Peyer's patch (tissue), 4 donors: Measurements from ENCODE around the gene CPSF7.

ENCODE experiments used
- CTCF ChIP-seq, 6 experiments: fragments of 450-650 bp in 4 of 6; fragments of 200-600 bp in 2 of 6; sonication (generic) in 1 of 6; IDR thresholded peaks; one replicate each; pipeline ENCODE4 v1.5.1; 2017 to 2019; ENCODE audit warnings: antibody characterized with exemption in 6 of 6, mild to moderate bottlenecking in 3 of 6, moderate library complexity in 1 of 6
- POLR2A ChIP-seq, 2 donors: fragments of 450-650 bp; IDR thresholded peaks; one replicate each; pipeline ENCODE4 v1.5.1; 2017; ENCODE audit warnings: antibody characterized with exemption in 2 of 2, mild to moderate bottlenecking in 2 of 2, moderate library complexity in 2 of 2

- TF ChIP-seq CTCF (IDR thresholded peaks at IDR 0.05) (no peak), POLR2A (IDR thresholded peaks at IDR 0.05) (no peak)
Measured at GRCh38 chr11:61453695-61454094, 23.9 kb upstream of the CPSF7 start.
